ENCODE data around the gene MAPK13. TPM values are rescaled to one million over a fixed set of nuclear protein-coding genes. Genes with fewer than 3 reads are reported as not detected.

MAPK13 gene
- total and polyA plus RNA-seq, 7 experiments from 2014 or later, result 27.0 to 53.1 (median 34.2) TPM

GRCh38 chr6:36099869-36100483 lies 30.3 kb upstream of the MAPK13 start:
- Mint-ChIP-seq H3K4me1 (peaks cover 29 to 73% (median 66%) of the 10 kb centered on the region in 7 donors), H3K36me3 (peaks cover 3 to 22% (median 16%) of the 10 kb centered on the region in 5 donors), H3K27ac (peak overlapping the region in 8 of 9 donors; percentile 87 to 97 (median 92)), H3K27me3 (no peaks in the 10 kb centered on the region), H3K9me3 (peaks cover 0 to 3% (median 0%) of the 10 kb centered on the region in 11 donors), H3K4me3 (peak overlapping the region in 9 of 10 donors; percentile 56 to 85 (median 73))
- peak; percentile 89 for ATAC-seq
- CTCF ChIA-PET, result interaction anchor here (0.6 to 2.8 kb wide), 5 partner anchors 9 to 73 kb away, joined by 3 to 14 read pairs (median 3); partner anchors contain the start of gene MAPK14
- H3K27me3 ChIP-seq (ENCODE audit: control insufficient read depth in 2 of 2, insufficient read depth in 2 of 2, low read length in 2 of 2), result no peaks in the 10 kb centered on the region
- no peaks in the 10 kb centered on the region for H3K9me3 ChIP-seq (ENCODE audit: control insufficient read depth in 2 of 3, low read length in 3 of 3)
- H3K4me3 ChIP-seq (ENCODE audit: low read length), result peak overlapping the region; percentile 6
- intact Hi-C loops (cut with micrococcal nuclease), result loop anchor here (1.0 to 10.0 kb wide), 7 partner anchors 9 to 578 kb away; partner anchors contain the start of genes ARMC12 (in 1 of the 2) and SRPK1 (in 1 of the 2)
- H3K36me3 ChIP-seq (ENCODE audit: control insufficient read depth in 2 of 3, insufficient read depth in 3 of 3, low read length in 3 of 3), result peaks cover 7 to 36% (median 8%) of the 10 kb centered on the region in 3 experiments
- peak in 7 of 9 donors; percentile 63 to 81 (median 74) for DNase-seq
- POLR2A ChIA-PET, result interaction anchor here (0.6 to 3.3 kb wide), 10 partner anchors 8 to 96 kb away, joined by 3 to 22 read pairs (median 6); partner anchors contain the start of genes MAPK13 and MAPK14
- H3K4me1 ChIP-seq (ENCODE audit: control insufficient read depth in 2 of 2, insufficient read depth in 2 of 2, low read length in 2 of 2), result peaks cover 32 to 35% of the 10 kb centered on the region in 2 donors
- H3K27ac ChIP-seq (ENCODE audit: low read depth, low read length), result peak overlapping the region; percentile 52

DNA sequence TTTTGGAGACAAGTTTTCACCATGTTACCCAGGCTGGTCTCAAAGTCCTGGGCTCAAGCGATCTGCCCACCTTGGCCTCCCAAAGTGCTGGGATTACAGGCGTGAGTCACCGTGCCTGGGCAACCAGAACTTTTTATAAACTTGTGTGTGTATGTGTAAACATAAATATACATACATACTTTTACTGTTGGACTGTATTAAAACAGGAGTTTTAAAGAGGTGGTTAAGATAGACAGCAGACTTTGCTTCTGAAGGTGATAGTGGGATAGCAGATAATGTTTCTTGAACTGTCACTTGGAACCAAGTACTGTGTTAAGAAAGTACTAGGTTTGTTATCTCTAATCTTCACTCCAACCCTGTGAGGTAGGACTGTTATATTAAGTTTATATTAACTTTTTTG lies 28.6 kb upstream of the MAPK13 start:
- H3K4me3 ChIP-seq (ENCODE audit: low read length), result no peak overlapping the region
- H3K4me1 ChIP-seq (ENCODE audit: control insufficient read depth in 2 of 2, insufficient read depth in 2 of 2, low read length in 2 of 2), result peaks cover 25 to 35% of the 10 kb centered on the region in 2 donors
- H3K27me3 Mint-ChIP-seq, result no peaks in the 10 kb centered on the region
- H3K36me3 ChIP-seq (ENCODE audit: control insufficient read depth in 2 of 3, insufficient read depth in 3 of 3, low read length in 3 of 3), result peaks cover 7 to 38% (median 8%) of the 10 kb centered on the region in 3 experiments
- peaks cover 0 to 2% (median 0%) of the 10 kb centered on the region in 11 donors for H3K9me3 Mint-ChIP-seq
- H3K4me3 Mint-ChIP-seq, result no peak overlapping the region
- H3K4me1 Mint-ChIP-seq, result peaks cover 24 to 71% (median 58%) of the 10 kb centered on the region in 7 donors
- no peak for DNase-seq
- no peaks in the 10 kb centered on the region for H3K9me3 ChIP-seq (ENCODE audit: control insufficient read depth in 2 of 3, low read length in 3 of 3)
- no peak for ATAC-seq
- peak overlapping the region in 7 of 9 donors; percentile 48 to 93 (median 88) for H3K27ac Mint-ChIP-seq
- H3K27me3 ChIP-seq (ENCODE audit: control insufficient read depth in 2 of 2, insufficient read depth in 2 of 2, low read length in 2 of 2), result no peaks in the 10 kb centered on the region
- ChIA-PET CTCF (interaction anchor here (0.5 to 2.8 kb wide), 3 partner anchors 20 to 105 kb away, joined by 3 to 14 read pairs (median 3); no protein-coding TSS in a partner anchor), POLR2A (interaction anchor here (1.0 to 3.3 kb wide), 3 partner anchors 17 to 73 kb away, joined by 3 to 22 read pairs (median 10); partner anchors contain the start of gene MAPK14)
- intact Hi-C loops (cut with micrococcal nuclease), result no loop called here
- H3K36me3 Mint-ChIP-seq, result peaks cover 3 to 29% (median 19%) of the 10 kb centered on the region in 5 donors
- no peak overlapping the region for H3K27ac ChIP-seq (ENCODE audit: low read depth, low read length)

GRCh38 chr6:36102853-36103252 lies 27.5 kb upstream of the MAPK13 start:
- H3K27me3 ChIP-seq (ENCODE audit: control insufficient read depth in 2 of 2, insufficient read depth in 2 of 2, low read length in 2 of 2), result no peaks in the 10 kb centered on the region
- ChIA-PET CTCF (interaction anchor here (0.7 to 7.7 kb wide), 9 partner anchors 9 to 200 kb away, joined by 3 to 53 read pairs (median 4); no protein-coding TSS in a partner anchor), POLR2A (interaction anchor here (1.1 to 3.0 kb wide), 4 partner anchors 10 to 101 kb away, joined by 3 to 13 read pairs (median 7); partner anchors contain the start of gene MAPK14)
- peaks cover 7 to 40% (median 8%) of the 10 kb centered on the region in 3 experiments for H3K36me3 ChIP-seq (ENCODE audit: control insufficient read depth in 2 of 3, insufficient read depth in 3 of 3, low read length in 3 of 3)
- peaks cover 32 to 35% of the 10 kb centered on the region in 2 donors for H3K4me1 ChIP-seq (ENCODE audit: control insufficient read depth in 2 of 2, insufficient read depth in 2 of 2, low read length in 2 of 2)
- peaks cover 3 to 36% (median 23%) of the 10 kb centered on the region in 5 donors for H3K36me3 Mint-ChIP-seq
- H3K4me3 Mint-ChIP-seq, result peak overlapping the region in 3 of 10 donors; percentile 3 to 25 (median 22)
- DNase-seq (no peak), ATAC-seq (no peak)
- no peaks in the 10 kb centered on the region for H3K27me3 Mint-ChIP-seq
- H3K27ac ChIP-seq (ENCODE audit: low read depth, low read length), result no peak overlapping the region
- peaks cover 26 to 76% (median 63%) of the 10 kb centered on the region in 7 donors for H3K4me1 Mint-ChIP-seq
- H3K9me3 ChIP-seq (ENCODE audit: control insufficient read depth in 2 of 3, low read length in 3 of 3), result no peaks in the 10 kb centered on the region
- H3K27ac Mint-ChIP-seq, result peak overlapping the region in 6 of 9 donors; percentile 40 to 93 (median 88)
- intact Hi-C loops (cut with micrococcal nuclease), result no loop called here
- H3K4me3 ChIP-seq (ENCODE audit: low read length), result no peak overlapping the region
- peaks cover 0 to 2% (median 0%) of the 10 kb centered on the region in 11 donors for H3K9me3 Mint-ChIP-seq

DNA sequence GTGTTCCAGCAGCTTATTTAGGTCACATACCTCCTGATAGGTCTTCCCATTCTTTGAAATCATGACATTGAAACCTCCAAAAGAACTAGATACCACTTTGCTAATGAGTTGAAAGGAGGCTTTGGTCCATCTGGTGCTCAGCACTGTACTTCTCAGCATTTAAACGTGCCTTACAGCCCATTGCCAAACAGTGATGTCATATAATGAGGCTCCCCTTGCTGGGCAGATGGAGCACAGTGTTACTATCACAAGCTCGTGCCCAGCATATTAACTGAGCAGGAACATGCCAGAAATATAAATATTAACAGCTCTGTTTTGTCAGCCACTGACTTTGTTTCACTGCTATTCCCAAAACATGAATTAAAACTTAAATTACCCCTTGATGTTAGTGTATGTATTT lies 25.5 kb upstream of the MAPK13 start:
- Histone ChIP-seq H3K27ac (ENCODE audit: low read depth, low read length) (no peak overlapping the region), H3K27me3 (ENCODE audit: control insufficient read depth in 2 of 2, insufficient read depth in 2 of 2, low read length in 2 of 2) (no peaks in the 10 kb centered on the region), H3K9me3 (ENCODE audit: control insufficient read depth in 2 of 3, low read length in 3 of 3) (no peaks in the 10 kb centered on the region), H3K4me1 (ENCODE audit: control insufficient read depth in 2 of 2, insufficient read depth in 2 of 2, low read length in 2 of 2) (peaks cover 38 to 39% of the 10 kb centered on the region in 2 donors), H3K36me3 (ENCODE audit: control insufficient read depth in 2 of 3, insufficient read depth in 3 of 3, low read length in 3 of 3) (peaks cover 7 to 44% (median 8%) of the 10 kb centered on the region in 3 experiments), H3K4me3 (ENCODE audit: low read length) (no peak overlapping the region)
- ChIA-PET CTCF (interaction anchor here (0.6 to 7.7 kb wide), 3 partner anchors 11 to 77 kb away, joined by 3 to 53 read pairs (median 3); partner anchors contain the start of gene MAPK14), POLR2A (interaction anchor here (0.7 to 3.0 kb wide), 5 partner anchors 10 to 91 kb away, joined by 3 to 13 read pairs (median 5); partner anchors contain the start of gene MAPK14)
- Mint-ChIP-seq H3K36me3 (peaks cover 3 to 46% (median 31%) of the 10 kb centered on the region in 5 donors), H3K4me1 (peaks cover 22 to 76% (median 63%) of the 10 kb centered on the region in 7 donors), H3K4me3 (no peak overlapping the region), H3K27me3 (no peaks in the 10 kb centered on the region), H3K27ac (peak overlapping the region in 3 of 9 donors; percentile 17 to 66 (median 66)), H3K9me3 (peaks cover 0 to 2% (median 0%) of the 10 kb centered on the region in 11 donors)
- no peak for ATAC-seq
- DNase-seq, result no peak
- intact Hi-C loops (cut with micrococcal nuclease), result no loop called here

DNA sequence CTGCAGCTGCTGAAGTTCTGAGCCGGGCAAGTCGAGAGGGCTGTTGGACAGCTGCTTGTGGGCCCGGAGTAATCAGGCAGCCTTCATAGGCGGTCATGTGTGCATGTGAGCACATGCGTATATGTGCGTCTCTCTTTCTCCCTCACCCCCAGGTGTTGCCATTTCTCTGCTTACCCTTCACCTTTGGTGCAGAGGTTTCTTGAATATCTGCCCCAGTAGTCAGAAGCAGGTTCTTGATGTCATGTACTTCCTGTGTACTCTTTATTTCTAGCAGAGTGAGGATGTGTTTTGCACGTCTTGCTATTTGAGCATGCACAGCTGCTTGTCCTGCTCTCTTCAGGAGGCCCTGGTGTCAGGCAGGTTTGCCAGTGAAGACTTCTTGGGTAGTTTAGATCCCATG lies 21.2 kb upstream of the MAPK13 start:
- ATAC-seq (peak; percentile 95), DNase-seq (peak in 7 of 9 donors; percentile 70 to 90 (median 84))
- peak overlapping the region; percentile 75 to 98 (median 96) for H3K27ac Mint-ChIP-seq
- POLR2A ChIA-PET, result interaction anchor here (0.5 to 3.6 kb wide), 11 partner anchors 9 to 594 kb away, joined by 3 to 28 read pairs (median 12); partner anchors contain the start of gene MAPK14
- Histone ChIP-seq H3K4me3 (ENCODE audit: low read length) (no peak overlapping the region), H3K27ac (ENCODE audit: low read depth, low read length) (peak overlapping the region; percentile 69), H3K27me3 (ENCODE audit: control insufficient read depth in 2 of 2, insufficient read depth in 2 of 2, low read length in 2 of 2) (no peaks in the 10 kb centered on the region), H3K36me3 (ENCODE audit: control insufficient read depth in 2 of 3, insufficient read depth in 3 of 3, low read length in 3 of 3) (peaks cover under 1 to 32% (median 1%) of the 10 kb centered on the region in 3 experiments), H3K4me1 (ENCODE audit: control insufficient read depth in 2 of 2, insufficient read depth in 2 of 2, low read length in 2 of 2) (peaks cover 27 to 46% of the 10 kb centered on the region in 2 donors), H3K9me3 (ENCODE audit: control insufficient read depth in 2 of 3, low read length in 3 of 3) (no peaks in the 10 kb centered on the region)
- no peaks in the 10 kb centered on the region for H3K9me3 Mint-ChIP-seq
- peaks cover 27 to 78% (median 54%) of the 10 kb centered on the region in 7 donors for H3K4me1 Mint-ChIP-seq
- H3K4me3 Mint-ChIP-seq, result peak overlapping the region; percentile 34 to 67 (median 51)
- no peaks in the 10 kb centered on the region for H3K27me3 Mint-ChIP-seq
- intact Hi-C loops (cut with micrococcal nuclease), result loop anchor here in 1 of 2 donors (1.0 kb wide), 4 partner anchors 9 to 87 kb away; partner anchors contain the start of gene BRPF3
- CTCF ChIA-PET, result interaction anchor here (0.7 to 7.7 kb wide), 7 partner anchors 9 to 80 kb away, joined by 3 to 53 read pairs (median 5); no protein-coding TSS in a partner anchor
- H3K36me3 Mint-ChIP-seq, result peaks cover 0 to 43% (median 19%) of the 10 kb centered on the region in 5 donors

GRCh38 chr6:36110050-36110449 lies 20.3 kb upstream of the MAPK13 start:
- ChIA-PET CTCF (interaction anchor here (1.2 to 7.7 kb wide), 4 partner anchors 8 to 16 kb away, joined by 3 to 53 read pairs (median 5); no protein-coding TSS in a partner anchor), POLR2A (interaction anchor here (0.6 to 3.6 kb wide), 8 partner anchors 8 to 82 kb away, joined by 3 to 28 read pairs (median 14); partner anchors contain the start of genes MAPK13 and MAPK14)
- ATAC-seq (no peak), DNase-seq (no peak)
- H3K4me3 ChIP-seq (ENCODE audit: low read length), result no peak overlapping the region
- H3K27ac ChIP-seq (ENCODE audit: low read depth, low read length), result peak overlapping the region; percentile 69
- Mint-ChIP-seq H3K36me3 (peaks cover 0 to 37% (median 18%) of the 10 kb centered on the region in 5 donors), H3K4me3 (peak overlapping the region in 3 of 10 donors; percentile 7 to 58 (median 39)), H3K9me3 (no peaks in the 10 kb centered on the region), H3K27me3 (no peaks in the 10 kb centered on the region), H3K4me1 (peaks cover 36 to 86% (median 61%) of the 10 kb centered on the region in 7 donors), H3K27ac (peak overlapping the region; percentile 38 to 98 (median 94))
- H3K36me3 ChIP-seq (ENCODE audit: control insufficient read depth in 2 of 3, insufficient read depth in 3 of 3, low read length in 3 of 3), result peaks cover 0 to 23% (median 0%) of the 10 kb centered on the region in 3 experiments
- H3K4me1 ChIP-seq (ENCODE audit: control insufficient read depth in 2 of 2, insufficient read depth in 2 of 2, low read length in 2 of 2), result peaks cover 36 to 54% of the 10 kb centered on the region in 2 donors
- no peaks in the 10 kb centered on the region for H3K27me3 ChIP-seq (ENCODE audit: control insufficient read depth in 2 of 2, insufficient read depth in 2 of 2, low read length in 2 of 2)
- intact Hi-C loops (cut with micrococcal nuclease), result no loop called here
- no peaks in the 10 kb centered on the region for H3K9me3 ChIP-seq (ENCODE audit: control insufficient read depth in 2 of 3, low read length in 3 of 3)

Data from naive thymus-derived CD4-positive, alpha-beta T cell (primary cell).